GM21423 (cell line): Measurements from ENCODE around the gene SEC11A.
"Not testable (repeated sequence)": the region's sequence is repeated elsewhere in the genome, so short reads cannot be mapped to it uniquely, and the experiment has no call there.

Source experiments
- ATAC-seq: cut with Tn5 transposase; IDR thresholded peaks from one replicate; pipeline ENCODE4 v1.9.1; 2021; ENCODE audit warnings: mild to moderate bottlenecking, moderate library complexity; ENCODE audit not compliant: unreplicated experiment

SEC11A gene

GRCh38 chr15:84716036-84716732 is at the start of gene SEC11A:
SEC11A (minus strand) TSS chr15:84716139; CDS start chr15:84716075, 64 bp downstream.
- peak; percentile 95 for ATAC-seq

- ATAC-seq: no peak
Measured at GRCh38 chr15:84765675-84766074, 49.7 kb upstream of the SEC11A start.

- no peak for ATAC-seq
Measured at GRCh38 chr15:84764989-84765388, 49.0 kb upstream of the SEC11A start.

GRCh38 chr15:84764585-84764984 is 48.6 kb upstream of the SEC11A start:
- no peak for ATAC-seq

GRCh38 chr15:84762840-84763572 is 47.1 kb upstream of the SEC11A start:
- no peak for ATAC-seq

GRCh38 chr15:84761607-84762131 is 45.7 kb upstream of the SEC11A start:
- peak; percentile 66 for ATAC-seq

DNA sequence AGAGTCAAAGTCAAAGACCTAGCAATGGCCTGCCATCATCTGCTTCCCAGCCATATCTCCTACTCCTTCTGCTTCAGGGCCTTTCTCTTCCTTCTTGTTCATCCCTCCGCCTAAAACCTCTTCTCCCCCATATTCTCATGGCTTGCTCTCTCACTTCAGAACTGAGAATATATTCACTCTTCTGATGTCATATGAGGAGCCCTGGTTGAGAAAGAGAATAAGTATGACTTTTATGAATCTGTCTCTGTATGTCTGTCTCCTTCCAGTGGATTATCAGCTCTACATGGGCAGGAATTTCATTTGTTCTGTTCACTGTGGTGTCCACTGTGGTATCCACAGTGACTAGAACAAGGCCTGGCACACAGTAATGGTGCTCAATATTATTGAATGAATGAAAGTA is 44.3 kb upstream of the SEC11A start:
- no peak for ATAC-seq

DNA sequence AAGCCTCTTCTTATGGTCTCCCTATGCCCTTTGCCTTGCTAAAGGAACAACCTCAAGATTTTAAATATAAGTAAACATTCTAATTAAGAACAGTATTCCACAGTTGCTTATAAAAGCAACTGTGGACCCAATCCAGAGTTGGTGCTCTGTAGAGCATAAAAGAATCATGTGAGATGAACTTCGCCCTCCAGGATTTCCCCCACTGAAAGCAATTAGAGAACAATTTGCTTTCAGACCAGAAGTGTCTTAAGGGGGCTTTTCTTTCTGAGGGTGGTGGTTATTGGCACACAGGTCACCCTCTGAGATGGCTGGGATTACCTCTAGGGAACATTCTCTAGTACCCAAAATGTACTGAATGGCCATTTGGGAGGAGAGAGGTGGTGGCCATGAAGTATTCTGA is 43.1 kb upstream of the SEC11A start:
- ATAC-seq: no peak

DNA sequence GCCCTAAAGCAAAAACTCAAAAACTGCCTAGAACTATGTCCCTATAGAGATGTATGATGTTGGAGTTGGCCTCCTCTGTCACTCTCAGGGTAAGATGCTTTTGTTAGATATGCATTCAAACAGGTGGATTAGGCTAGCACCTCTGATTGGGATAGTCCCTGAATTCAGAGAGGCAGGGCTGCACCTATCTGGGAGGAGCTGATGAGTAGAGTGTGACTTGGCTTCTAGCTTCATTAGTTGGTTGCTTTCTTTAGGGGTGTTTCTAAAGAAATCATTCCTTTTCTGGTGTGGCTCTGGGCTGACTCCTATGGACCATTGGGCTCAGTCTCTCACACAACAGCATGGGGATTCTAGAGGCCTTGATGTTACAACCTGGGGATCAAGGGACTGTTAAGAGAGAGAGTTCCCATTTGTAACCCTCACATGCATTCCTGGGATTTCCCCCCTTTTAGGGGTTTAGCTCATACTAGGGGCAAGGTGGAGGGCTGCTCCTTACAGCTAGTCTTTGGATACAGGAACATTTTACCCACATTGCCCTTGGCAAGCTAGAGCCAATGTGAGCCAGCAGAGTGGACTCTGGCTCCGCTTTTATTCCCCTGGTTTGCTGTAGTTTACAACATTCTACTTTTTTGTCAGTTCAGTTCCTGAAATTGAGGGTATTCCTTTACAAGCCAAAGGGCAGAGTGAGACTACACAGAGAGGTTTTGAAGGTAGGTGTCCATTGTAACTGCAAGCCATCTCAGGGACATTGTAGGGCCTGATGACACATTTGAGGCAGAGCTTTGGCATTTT is 40.0 kb upstream of the SEC11A start:
- ATAC-seq: no peak

- ATAC-seq: not testable (repeated sequence)
Measured at GRCh38 chr15:84754889-84755288, 39.0 kb upstream of the SEC11A start.

DNA sequence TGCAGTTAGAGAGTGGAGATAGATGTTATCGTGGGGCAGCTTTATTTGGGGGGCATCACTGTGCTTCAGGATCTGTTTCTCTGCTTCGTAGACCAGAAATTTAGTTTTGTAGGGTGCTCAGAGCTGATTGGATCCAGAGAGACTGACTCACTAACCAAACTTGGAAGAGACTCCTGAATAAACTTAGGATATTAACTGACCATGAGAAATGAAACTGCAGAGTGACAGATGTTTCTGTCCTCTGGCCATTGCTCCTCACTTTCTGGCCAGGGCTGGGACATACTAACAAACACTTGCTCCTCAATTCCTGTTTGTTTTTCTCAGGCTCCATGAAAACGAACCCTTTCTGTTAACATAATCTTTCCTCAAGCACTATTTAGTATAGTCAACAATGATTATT is 36.8 kb upstream of the SEC11A start:
- ATAC-seq: no peak

- ATAC-seq: no peak
Measured at GRCh38 chr15:84752195-84752594, 36.3 kb upstream of the SEC11A start.

DNA sequence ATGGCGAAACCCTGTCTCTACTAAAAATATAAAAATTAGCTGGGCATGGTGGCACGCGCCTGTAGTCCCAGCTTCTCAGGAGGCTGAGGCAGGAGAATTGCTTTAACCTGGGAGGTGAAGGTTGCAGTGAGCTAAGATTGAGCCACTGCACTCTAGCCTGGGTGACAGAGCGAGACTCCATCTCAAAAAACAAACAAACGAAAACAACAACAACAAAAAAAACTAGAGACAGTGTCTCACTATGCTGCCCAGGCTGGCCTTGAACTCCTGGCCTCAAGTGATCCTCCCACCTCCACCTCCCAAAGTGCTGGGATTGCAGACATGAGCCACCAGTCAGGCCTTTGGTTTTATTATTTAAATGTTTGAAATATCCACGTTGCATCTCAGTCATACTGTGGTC is 35.8 kb upstream of the SEC11A start:
- not testable (repeated sequence) for ATAC-seq

- ATAC-seq: peak; percentile 36
Measured at GRCh38 chr15:84750583-84751092, 34.7 kb upstream of the SEC11A start.

GRCh38 chr15:84749111-84749991 is 33.4 kb upstream of the SEC11A start:
- ATAC-seq: no peak

GRCh38 chr15:84748274-84749110 is 32.6 kb upstream of the SEC11A start, which contains the start of gene ZNF592:
ZNF592 (plus strand) TSS chr15:84748592; CDS start chr15:84782676, 34,084 bp downstream.
- peak; percentile 62 for ATAC-seq

DNA sequence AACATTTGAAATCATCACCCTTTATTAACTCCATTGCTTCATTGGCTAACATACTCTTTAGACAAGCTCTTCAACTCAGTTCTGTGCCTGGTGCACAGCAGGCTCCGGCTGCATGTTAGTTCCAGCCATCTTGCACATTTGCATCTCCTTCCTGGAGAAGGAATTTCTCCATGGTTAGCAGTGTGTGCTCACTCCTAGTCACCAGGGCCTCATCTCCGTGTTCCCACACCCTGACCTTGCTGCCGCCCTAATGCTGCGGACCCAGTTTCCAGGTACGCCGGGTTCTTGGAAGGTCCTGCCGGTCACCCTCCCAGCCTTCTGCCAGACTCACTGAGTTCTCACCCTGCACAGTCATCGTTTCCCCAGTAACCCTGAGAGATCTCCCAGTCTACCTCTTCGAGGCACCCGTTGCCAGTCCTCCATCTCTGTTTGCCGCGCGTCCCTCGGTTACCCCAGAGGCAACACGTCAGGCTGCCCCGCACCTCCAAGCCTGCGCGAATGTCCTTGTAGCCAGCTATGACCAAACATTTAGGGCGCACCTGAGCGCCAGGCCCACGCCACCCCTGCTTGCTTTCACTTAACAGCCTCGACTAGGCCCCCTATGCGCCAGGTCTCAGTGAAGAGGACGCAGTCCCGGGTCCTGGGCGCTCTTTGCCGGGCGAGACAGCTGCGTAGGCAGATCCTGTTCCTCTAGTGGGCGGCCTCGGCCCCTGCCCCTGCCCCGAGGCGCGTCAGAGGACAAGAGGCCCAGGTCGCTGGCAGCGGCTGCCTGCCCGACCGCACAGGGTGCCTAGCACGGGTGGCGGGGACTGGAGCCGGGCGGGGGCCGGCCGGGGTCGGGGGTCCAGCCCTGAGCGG is 31.7 kb upstream of the SEC11A start:
- ATAC-seq: peak; percentile 41

GRCh38 chr15:84741121-84741520 is 25.2 kb upstream of the SEC11A start:
- no peak for ATAC-seq
